GM19455 (cell line): ENCODE measurements around the gene LRMDA.

Experiments used
- ATAC-seq: cut with Tn5 transposase; IDR thresholded peaks from one replicate; pipeline ENCODE4 v1.9.1; 2021; ENCODE audit not compliant: unreplicated experiment

The LRMDA gene

GRCh38 chr10:75935650-75936400 is 504.4 kb downstream of the LRMDA start:
- ATAC-seq = no peak

DNA sequence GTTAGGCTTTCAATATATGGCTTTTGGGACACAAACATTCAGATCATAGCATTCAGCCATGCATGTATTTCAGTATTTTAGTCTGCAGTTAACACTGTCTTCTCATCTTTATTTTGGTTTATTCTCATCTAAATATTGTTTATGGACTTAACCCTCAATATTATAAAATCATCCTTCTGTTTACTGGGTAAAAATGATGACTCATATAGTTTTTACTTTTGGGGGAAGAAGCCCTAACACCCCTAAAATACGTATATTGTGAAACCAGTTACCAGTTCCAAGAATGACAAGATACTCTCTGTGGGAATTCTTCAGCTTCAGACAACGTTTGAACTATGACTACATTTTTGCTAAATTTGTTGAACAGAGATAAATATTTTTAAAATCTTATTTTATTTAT is 505.4 kb downstream of the LRMDA start:
- ATAC-seq = no peak

DNA sequence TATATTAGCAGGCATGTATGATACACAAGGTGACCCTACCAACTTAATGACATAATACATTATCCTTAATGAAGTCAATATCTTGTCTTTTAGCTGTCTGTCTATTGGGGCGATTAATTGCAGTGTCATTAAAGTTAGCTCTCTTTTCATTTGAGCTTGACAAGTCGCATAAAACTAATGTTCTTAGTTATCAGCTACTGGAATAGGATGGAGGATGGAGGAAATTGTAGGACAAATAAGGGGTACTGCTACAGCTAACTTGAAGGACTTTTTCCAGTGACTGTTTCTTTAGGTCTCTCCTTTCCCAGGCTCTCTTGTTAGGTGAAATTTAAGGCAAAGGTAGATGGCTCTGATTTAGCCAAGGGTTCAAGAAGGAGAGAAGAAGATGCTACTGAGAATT is 506.4 kb downstream of the LRMDA start:
- no peak for ATAC-seq

GRCh38 chr10:75938380-75939122 is 507.1 kb downstream of the LRMDA start:
- no peak for ATAC-seq

DNA sequence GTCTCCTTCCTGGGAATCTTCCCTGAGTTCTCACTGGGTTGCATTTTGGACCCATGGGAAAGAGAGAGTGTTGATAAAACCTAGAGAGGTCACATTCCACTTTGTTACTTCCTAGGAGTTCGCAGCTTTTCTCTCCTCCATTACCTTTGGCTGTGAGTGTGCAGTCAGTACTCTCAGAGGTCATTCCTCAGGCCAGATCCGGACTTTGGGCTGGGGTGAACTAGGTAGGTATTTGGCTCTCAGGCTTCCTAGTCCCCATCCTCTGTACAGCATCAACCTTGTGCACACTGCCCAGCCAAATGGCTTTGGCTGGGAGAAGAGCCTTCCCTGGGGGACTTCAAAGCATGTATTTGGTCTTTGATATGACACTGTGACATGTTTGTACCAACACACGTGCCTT is 508.1 kb downstream of the LRMDA start:
- no peak for ATAC-seq

DNA sequence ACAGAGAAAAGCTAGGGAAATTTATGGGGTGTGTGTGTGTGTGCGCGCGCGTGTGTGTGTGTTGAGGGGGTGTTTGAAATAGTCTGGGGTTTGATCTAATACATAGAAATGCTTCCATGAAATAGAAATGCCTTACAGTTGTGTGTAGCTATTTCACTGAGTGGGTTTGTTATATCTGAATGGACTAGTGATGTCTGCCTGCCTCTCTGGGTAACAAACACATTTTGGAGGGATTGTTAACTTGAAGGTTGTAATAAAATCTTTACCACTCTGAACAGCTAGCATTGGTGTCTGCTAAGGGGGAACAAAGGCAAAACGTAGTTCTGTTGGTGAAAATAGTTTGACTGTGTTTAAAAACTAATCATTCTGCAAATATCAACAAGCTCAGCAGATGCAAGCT is 509.3 kb downstream of the LRMDA start:
- ATAC-seq = no peak

DNA sequence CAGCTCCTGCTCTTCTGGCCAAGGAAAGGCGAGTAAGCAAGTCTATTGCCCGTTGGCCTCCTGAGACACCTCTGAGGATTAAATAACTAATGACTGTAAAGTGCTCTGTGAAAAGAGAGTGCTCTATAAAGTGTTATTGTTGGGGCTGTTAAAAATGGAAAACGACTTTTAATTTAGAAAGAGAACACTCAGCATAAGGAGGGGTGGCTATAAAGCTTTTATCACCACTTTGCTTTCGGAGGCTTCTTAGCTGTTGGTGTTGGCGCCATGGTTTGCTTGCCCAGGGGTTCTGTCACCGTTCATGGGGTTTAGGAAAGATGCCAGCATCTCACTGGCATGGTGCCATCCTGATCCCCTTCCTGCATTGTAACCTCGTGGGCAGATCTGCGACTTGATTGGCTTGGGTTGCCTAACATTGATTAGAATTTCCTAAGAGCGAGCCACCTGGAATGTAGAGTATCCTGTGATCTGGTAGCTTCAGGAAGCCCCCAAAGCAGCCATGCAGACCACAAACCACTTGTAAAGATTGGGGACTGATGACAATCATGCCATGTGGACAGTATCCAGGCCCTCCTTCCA is 509.9 kb downstream of the LRMDA start:
- ATAC-seq = no peak

DNA sequence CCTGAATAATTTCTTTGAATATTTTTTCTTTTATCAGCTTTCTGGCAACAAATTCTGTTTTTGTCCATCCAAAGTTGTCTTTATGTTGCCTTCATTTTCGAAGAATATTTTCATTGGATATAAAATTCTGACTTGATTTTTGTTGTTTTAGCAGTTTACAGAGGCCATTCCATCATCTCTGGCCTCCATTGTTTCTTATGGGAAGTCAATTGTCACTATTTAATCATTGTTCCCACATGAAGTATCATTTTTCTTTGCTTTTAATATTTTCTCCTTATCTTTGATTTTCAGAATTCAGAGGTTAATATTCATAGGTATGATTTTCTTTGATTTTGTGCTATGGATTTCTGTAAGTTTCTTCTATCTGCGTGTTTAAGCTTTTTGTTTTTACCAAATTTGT is 512.6 kb downstream of the LRMDA start:
- no peak for ATAC-seq

- no peak for ATAC-seq
Measured at GRCh38 chr10:75948583-75948982, 517.2 kb downstream of the LRMDA start.

- ATAC-seq = no peak
Measured at GRCh38 chr10:75950307-75950706, 518.9 kb downstream of the LRMDA start.

GRCh38 chr10:75950997-75951589 is 519.7 kb downstream of the LRMDA start:
- ATAC-seq = no peak

DNA sequence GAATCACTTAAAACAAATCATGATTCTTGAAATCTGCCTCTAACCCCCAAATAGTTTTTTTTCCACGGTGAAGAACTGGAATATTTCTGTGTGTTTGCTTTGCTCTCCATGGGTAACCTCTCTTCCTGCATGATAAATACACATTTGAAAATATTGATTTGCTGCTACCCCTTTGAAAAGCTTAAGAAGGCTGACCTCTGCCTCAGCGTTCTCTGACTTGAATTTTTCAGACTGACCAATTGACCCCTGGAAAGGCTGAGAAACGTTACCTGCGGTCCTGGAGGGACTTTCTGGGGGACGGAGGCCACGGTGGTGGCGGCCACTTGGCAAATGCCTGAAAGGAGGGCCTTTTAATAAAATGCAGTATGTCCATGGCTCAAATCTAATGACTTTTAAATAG is 520.2 kb downstream of the LRMDA start:
- no peak for ATAC-seq

- ATAC-seq = no peak
Measured at GRCh38 chr10:75952093-75952492, 520.7 kb downstream of the LRMDA start.

GRCh38 chr10:75954486-75954885 is 523.1 kb downstream of the LRMDA start:
- no peak for ATAC-seq

DNA sequence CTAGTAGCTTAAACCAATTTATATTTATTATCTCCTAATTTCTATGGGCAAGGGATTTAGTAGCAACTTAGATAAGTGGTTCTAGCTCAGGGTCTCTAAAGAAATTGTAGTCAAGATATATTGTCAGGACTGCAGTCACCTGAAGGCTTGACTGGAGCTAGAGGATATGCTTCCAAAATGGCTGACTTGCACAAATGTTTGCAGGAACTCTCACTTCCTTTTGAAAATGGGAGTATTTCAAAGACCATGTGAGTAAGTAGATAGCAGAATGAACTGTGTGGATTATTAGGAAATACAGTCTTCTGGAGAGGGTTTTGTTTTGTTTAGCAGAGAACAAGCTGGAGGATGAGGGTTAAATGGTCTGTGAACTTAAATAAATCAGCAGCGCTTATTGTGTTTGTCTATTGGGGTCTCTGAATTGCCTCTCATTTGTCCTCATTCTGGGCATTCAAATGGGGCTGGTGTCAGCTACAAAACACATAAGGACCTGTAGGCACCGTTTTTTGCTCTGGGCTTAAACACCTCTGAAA is 524.6 kb downstream of the LRMDA start:
- ATAC-seq = no peak

- no peak for ATAC-seq
Measured at GRCh38 chr10:75956624-75957023, 525.2 kb downstream of the LRMDA start.

DNA sequence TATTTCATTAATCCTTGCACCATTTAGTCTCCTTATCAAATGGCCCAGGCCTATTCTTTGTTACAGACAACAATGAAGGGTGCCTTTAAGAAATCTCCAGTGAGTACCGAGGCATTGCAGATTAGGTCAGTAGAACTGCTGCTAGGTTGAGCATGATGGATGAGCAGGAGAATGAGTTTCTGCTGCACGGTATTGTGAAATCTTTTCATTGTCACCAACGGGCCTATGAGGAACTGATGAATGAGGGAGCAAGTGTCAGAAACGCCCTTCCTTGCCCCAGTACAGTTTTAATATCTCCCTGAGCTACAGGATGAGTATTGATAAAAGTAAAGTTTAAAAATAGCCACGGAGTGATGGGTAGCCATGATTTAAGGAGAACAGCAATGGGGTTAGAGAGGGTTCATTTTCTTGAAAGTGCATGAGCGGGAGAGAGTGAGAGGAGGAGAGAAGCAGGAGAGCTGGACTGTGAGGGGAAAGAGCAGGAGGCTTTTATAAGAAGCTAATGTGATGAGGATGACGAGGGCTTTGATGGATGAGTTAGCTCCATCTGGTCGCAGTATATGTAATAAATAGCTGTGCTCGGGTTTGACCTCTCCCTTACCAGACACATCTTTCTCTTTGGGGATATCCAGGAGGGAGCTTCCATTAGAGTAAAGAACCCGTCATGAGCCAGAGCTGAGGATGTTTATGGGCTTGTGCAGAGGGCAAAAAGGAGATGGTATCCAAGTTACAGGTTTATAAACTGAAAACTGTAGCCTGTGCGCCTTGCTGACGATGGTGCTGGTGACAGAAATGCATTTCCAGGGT is 526.1 kb downstream of the LRMDA start:
- no peak for ATAC-seq

GRCh38 chr10:75959209-75959608 is 527.8 kb downstream of the LRMDA start:
- ATAC-seq = no peak

GRCh38 chr10:75959912-75960311 is 528.5 kb downstream of the LRMDA start:
- no peak for ATAC-seq

DNA sequence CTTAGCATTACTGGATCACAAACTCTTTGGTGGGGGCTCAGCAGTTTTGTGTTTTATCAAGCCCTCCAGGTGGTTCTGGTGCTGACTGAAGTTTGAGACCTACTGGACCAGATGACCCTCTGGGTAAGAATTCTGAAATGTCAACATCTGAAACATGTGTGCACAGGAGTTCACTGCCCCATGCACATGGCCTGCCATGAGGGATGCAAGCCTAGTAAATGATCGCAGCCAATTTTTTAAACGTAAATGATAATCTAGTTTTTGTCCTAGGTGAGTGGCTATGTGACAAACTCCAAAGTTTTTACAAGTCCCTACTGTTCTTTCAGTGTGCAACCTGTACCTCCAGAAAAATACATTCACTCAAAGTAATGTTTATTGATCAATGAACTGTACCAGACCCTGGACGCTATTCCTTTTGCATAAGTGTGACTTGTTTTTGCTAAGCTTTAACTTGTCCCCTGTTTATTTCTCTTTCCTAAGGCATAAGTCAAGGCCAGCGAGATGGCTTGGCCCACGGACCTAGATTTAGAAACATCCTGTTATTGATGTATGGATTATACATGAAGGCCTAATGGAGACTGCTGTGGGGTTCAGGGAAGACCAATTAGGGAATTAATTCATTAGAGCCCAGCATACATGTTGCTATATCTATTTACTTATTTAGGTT is 531.1 kb downstream of the LRMDA start:
- ATAC-seq = no peak
